Aorta (tissue), 5 donors: ENCODE data around the gene PRPH2. TPM values are rescaled to one million over a fixed set of nuclear protein-coding genes. Genes with fewer than 3 reads are reported as not detected.
"Not testable (repeated sequence)": the region's sequence is repeated elsewhere in the genome, so short reads cannot be mapped to it uniquely, and the experiment has no call there.

Experiments used
- ATAC-seq: fragments of 200-7000 bp; cut with Tn5 transposase; one replicate; pipeline ENCODE4 v1.9.1; 2022; ENCODE audit warnings: moderate library complexity; ENCODE audit not compliant: low FRiP score
- DNase-seq, 2 donors: peaks; one replicate each; pipeline ENCODE4 v3.0.0-alpha.2; 2020
- H3K27ac ChIP-seq, 2 donors: one replicate each; pipeline ENCODE4 v1.5.1; 2013; ENCODE audit warnings: low read length in 2 of 2, mild to moderate bottlenecking in 2 of 2, moderate library complexity in 2 of 2, control low read depth in 1 of 2, inconsistent platforms in 1 of 2, low read depth in 1 of 2
- H3K27me3 ChIP-seq, 2 donors: one replicate each; pipeline ENCODE4 v1.6.1; 2013; ENCODE audit warnings: control low read depth in 1 of 2, low read length in 1 of 2, mild to moderate bottlenecking in 1 of 2, moderate library complexity in 1 of 2; ENCODE audit not compliant: insufficient read depth in 2 of 2, control insufficient read depth in 1 of 2
- H3K36me3 ChIP-seq, 2 donors: one replicate each; pipeline ENCODE4 v1.6.1; 2013; ENCODE audit warnings: control low read depth in 1 of 2, low read length in 1 of 2, mild to moderate bottlenecking in 1 of 2; ENCODE audit not compliant: insufficient read depth in 2 of 2, control insufficient read depth in 1 of 2
- H3K4me1 ChIP-seq, 2 donors: one replicate each; pipeline ENCODE4 v1.6.1; 2013; ENCODE audit warnings: low read length in 2 of 2, control low read depth in 1 of 2, mild to moderate bottlenecking in 1 of 2, moderate library complexity in 1 of 2; ENCODE audit not compliant: insufficient read depth in 2 of 2, control insufficient read depth in 1 of 2
- H3K4me3 ChIP-seq, 2 donors: one replicate each; pipeline ENCODE4 v1.5.1; 2013; ENCODE audit warnings: low read length in 2 of 2, control low read depth in 1 of 2, mild to moderate bottlenecking in 1 of 2
- H3K9me3 ChIP-seq: one replicate; pipeline ENCODE4 v1.6.1; 2013; ENCODE audit warnings: mild to moderate bottlenecking, low read length; ENCODE audit not compliant: control insufficient read depth
- WGBS, 2 donors: extraction: QIAGEN DNeasy Blood & Tissue Kit; methylation state at CpG; one replicate each; pipeline ENCODE4 v1.1.7; 2013; 5-methylcytosine and 5-hydroxymethylcytosine counted together
- intact Hi-C, 2 donors: fragments of 100-400 bp; cut with DNase I; formaldehyde crosslinking; loops; one replicate each; pipeline versions ENCODE4 v1.14.2 to v1.15.0; 2022
- polyA plus RNA-seq, 2 donors: library from polyadenylated mRNA; stranded (reverse); fragments of 200-250 nt; gene quantifications; one replicate each; pipeline ENCODE4 v1.2.3, GENCODE V29; 2013
- total RNA-seq, 2 donors: library from RNA; stranded (reverse); fragmentation: NEBNext Ultra II Directional; extraction: Animal tissue kit (Norgen Biotek cat#: 25700); gene quantifications; one replicate each; pipeline ENCODE4 v1.2.1, GENCODE V29; 2021
- donor health status: healthy with polysubstance abuse.
- donor health status: Bipolar disorder and iron deficiency.
- donor health status: DM: no; HTN: no; CAD: no.
- donor health status: DM: no; HTN: no; CAD: no.
- donor health status: DM: yes; HTN: yes; CAD: no.

The PRPH2 gene
- total and polyA plus RNA-seq, 4 donors, result 0.72 to 2.8 (median 1.4) TPM; not detected in 1

DNA sequence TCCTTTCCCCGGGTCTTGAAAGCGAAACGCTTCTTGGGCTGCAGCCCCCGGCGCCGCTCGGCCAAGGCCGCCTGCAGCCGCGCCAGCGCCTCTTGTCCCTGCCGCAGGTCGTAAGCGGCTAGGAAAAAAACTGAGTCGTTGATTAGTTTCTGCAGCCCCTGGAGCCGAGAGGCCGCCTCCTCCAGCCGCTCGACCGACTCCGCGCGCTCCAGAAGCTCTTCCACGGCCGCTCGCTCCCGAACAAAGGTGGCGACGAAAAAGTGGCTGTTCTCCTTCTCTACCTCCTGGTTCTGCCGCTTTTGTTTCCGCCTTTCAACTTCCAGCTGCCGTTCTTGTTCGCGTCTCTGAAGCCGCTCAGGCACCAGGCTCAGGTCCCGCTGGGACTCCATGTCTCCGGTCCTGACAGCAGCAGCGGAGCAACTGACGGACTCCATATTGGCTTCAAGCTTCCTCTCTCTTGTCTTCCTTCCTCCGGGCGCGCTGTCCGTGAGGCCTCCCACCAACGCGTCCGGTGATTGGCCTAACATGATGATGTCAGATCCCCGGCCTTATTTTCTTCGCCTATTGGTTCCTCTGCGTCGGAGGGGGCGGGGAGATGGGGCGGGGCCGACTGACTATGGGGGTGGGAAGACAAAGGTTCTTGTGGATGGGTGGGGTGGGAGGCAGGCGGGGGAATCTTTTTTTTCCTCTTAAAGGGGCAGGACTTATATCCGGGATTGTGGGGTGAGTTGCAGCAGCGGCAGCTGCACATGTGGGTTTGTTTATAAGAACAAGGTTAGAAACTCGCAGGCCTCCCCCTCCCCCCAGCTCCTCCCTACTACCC is 23.5 kb upstream of the PRPH2 start, which contains the start of gene TBCC:
TSS of gene TBCC (minus strand) at position 464 of the 823 bp plus-strand sequence. CDS start at position 434, 30 bp downstream.
- Histone ChIP-seq H3K9me3 (no peaks in the 10 kb centered on the region), H3K4me1 (peaks cover 0 to 3% of the 10 kb centered on the region in 2 donors), H3K27me3 (no peaks in the 10 kb centered on the region), H3K4me3 (peak within 1 kb of the TSS; percentile 51 to 83), H3K27ac (peak within 1 kb of the TSS; percentile 37 to 86), H3K36me3 (no peaks in the 10 kb centered on the region)
- 0% methylated on average over 57 of the region's 57 CpGs for WGBS, 2 donors
- DNase-seq (peak; percentile 97), ATAC-seq (peak; percentile 96)
- intact Hi-C loops, result loop anchor here (2.0 to 5.0 kb wide), 2 partner anchors 37 to 131 kb away; partner anchors contain the start of genes RPL7L1 (in 2 of the 2) and BICRAL (in 1 of the 2)

DNA sequence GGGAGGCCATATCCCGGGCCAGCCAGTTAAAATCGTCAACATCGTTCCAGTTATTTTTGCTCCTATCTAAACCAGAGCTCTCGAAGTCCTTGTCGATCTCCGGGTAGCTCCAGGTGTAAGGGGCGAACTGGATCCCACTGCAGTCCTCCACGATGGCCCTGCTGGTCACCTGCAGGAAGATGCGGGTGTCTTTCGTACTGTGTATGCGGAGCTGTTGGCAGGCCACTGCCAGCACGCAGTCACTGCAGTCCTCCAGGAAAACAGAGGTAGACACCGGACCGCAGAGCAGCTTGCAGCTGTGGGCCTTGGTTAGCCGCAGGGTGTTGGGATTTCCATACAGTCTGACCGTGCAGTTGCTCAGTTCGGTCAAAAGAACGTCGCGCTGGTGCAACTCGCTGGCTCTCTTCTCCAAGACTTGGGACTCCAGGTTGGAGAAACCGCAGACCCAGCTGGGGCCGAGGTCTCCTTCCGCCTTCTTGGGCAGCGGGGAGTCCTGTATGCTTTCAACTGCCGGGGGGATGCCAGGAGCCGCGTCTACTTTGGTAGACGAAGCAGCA is 22.8 kb upstream of the PRPH2 start:
- peak overlapping the region; percentile 37 to 86 for H3K27ac ChIP-seq
- DNase-seq (peak; percentile 57 to 76), ATAC-seq (no peak)
- H3K9me3 ChIP-seq, result no peaks in the 10 kb centered on the region
- H3K27me3 ChIP-seq, result no peaks in the 10 kb centered on the region
- H3K36me3 ChIP-seq, result no peaks in the 10 kb centered on the region
- intact Hi-C loops, result loop anchor here (5.0 kb wide), 1 partner anchor 132 kb away; the partner anchor contains the start of gene RPL7L1 (in 2 of the 2)
- H3K4me1 ChIP-seq, result peaks cover 0 to 3% of the 10 kb centered on the region in 2 donors
- peak overlapping the region; percentile 51 to 83 for H3K4me3 ChIP-seq
- 1 to 2% methylated on average over 29 of the region's 29 CpGs for WGBS, 2 donors

DNA sequence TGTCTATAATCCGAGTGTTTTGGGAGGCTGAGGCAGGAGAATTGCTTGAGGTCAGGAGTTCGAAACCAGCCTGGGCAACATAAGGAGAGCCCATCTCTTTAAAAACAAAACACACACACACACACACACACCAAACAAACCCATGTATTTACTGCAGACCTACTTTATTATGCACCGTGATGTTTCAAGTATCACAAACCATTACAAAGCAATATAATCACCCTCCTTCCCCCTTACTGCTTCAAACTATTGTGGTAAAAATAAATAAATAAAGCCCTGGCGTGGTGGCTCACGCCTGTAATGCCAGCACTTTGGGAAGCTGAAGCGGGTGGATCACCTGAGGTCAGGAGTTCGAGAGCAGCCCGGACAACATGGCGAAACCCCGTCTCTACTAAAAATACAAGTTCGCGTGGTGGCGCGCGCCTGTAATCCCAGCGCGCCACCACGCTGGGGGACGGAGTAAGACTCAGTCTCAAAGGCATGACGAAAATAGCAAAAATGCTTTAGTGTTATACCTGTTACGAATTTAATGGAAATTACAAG is 22.0 kb upstream of the PRPH2 start:
- no peak overlapping the region for H3K27ac ChIP-seq
- H3K9me3 ChIP-seq, result no peaks in the 10 kb centered on the region
- peak in 1 of 2 donors; percentile 20 for DNase-seq
- no peak for ATAC-seq
- H3K4me1 ChIP-seq, result peaks cover 0 to 3% of the 10 kb centered on the region in 2 donors
- H3K27me3 ChIP-seq, result no peaks in the 10 kb centered on the region
- peak overlapping the region; percentile 51 to 83 for H3K4me3 ChIP-seq
- 37 to 54% methylated on average over 21 of the region's 21 CpGs for WGBS, 2 donors
- no peaks in the 10 kb centered on the region for H3K36me3 ChIP-seq
- intact Hi-C loops, result no loop called here

DNA sequence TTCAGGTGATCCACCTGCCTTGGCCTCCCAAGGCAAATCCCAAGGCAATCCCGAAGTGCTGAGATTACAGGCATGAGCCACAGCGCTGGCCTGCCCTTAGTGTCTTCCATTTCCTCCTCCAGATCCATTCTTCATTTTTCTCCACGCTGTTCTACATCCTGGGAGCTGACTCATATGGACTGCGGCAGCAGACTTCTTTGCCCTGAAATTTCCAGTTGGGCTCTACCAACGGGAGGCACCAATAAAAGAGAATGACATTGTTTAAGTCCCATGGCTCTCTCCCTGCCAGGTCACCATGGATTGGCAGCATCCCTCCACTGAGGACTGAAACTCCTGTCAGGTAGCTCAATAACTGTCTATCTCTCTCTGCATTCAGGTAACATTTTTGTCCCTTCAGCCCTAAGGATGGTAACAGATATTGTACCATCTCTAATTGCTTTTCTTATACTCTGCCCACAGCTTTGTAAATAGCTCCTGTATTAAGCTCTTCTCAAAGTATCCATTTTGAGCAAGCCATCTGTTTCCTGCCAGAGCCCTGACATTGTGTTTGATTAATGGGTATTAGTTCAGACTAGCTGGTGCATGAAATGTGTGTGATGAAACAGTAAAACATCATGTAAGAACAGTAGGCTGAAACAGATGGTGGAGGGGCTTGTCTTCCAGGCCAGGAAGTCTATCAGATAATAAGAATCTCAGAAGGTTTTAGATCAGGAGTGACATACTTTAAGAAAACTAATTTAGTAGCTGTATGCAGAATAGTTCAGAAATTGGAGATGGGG is 19.9 kb upstream of the PRPH2 start:
- intact Hi-C loops, result no loop called here

DNA sequence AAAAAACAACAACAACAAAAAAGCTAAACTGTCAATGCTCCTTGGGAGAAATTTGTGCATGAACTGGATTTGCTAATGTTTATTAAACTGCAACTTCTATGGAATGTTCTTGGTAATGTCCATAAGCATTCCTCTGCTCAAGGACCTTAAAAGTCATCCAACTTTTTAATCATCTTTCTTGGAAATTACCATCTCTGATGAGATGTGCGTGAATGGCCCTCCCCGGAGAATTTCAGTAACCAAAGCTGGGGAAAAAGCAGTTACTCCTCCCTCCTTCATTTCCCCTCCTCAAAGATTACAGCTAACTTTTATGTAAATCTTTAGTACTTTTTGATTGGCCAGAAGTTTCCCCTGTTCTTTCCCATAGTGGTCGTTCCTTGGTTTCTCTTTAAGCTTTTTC is 18.3 kb upstream of the PRPH2 start:
- no peaks in the 10 kb centered on the region for H3K9me3 ChIP-seq
- DNase-seq (no peak), ATAC-seq (no peak)
- no peak overlapping the region for H3K4me3 ChIP-seq
- no peak overlapping the region for H3K27ac ChIP-seq
- intact Hi-C loops, result no loop called here
- 52 to 61% methylated on average over 3 of the region's 3 CpGs for WGBS, 2 donors
- peaks cover 0 to 3% of the 10 kb centered on the region in 2 donors for H3K4me1 ChIP-seq
- no peaks in the 10 kb centered on the region for H3K27me3 ChIP-seq
- no peaks in the 10 kb centered on the region for H3K36me3 ChIP-seq

More for the DNA sequence above, 19.9 kb upstream of the PRPH2 start:
- Histone ChIP-seq H3K4me1 (peaks cover 0 to 3% of the 10 kb centered on the region in 2 donors), H3K36me3 (no peaks in the 10 kb centered on the region), H3K27me3 (no peaks in the 10 kb centered on the region), H3K4me3 (no peak overlapping the region), H3K27ac (no peak overlapping the region), H3K9me3 (no peaks in the 10 kb centered on the region)
- no peak for ATAC-seq
- DNase-seq, result peak in 1 of 2 donors; percentile 22
- WGBS, 2 donors, result 60 to 67% methylated on average over 5 of the region's 5 CpGs

DNA sequence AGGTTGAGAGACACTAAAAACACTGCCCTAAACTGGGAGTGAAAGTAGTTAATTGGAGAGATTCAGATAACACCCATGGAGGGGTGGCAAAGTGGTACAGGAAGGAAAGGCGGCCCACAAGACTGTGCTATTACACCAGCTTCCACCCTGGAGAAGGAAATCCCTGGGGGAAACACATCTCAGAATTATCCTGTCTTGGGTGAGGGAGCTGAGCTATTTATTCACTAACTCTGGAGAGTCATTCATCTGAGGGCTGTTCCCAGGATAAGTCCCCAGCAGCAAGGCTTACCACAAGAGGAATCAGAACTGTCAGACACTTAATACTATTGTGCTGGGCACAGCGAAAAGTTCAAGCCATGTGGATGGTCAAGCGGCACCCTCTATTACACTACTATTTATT is 13.6 kb upstream of the PRPH2 start:
- Histone ChIP-seq H3K9me3 (no peaks in the 10 kb centered on the region), H3K4me1 (no peaks in the 10 kb centered on the region), H3K36me3 (no peaks in the 10 kb centered on the region), H3K4me3 (no peak overlapping the region), H3K27me3 (no peaks in the 10 kb centered on the region), H3K27ac (no peak overlapping the region)
- DNase-seq (no peak), ATAC-seq (no peak)
- intact Hi-C loops, result no loop called here
- 90 to 95% methylated on average over 3 of the region's 3 CpGs for WGBS, 2 donors

DNA sequence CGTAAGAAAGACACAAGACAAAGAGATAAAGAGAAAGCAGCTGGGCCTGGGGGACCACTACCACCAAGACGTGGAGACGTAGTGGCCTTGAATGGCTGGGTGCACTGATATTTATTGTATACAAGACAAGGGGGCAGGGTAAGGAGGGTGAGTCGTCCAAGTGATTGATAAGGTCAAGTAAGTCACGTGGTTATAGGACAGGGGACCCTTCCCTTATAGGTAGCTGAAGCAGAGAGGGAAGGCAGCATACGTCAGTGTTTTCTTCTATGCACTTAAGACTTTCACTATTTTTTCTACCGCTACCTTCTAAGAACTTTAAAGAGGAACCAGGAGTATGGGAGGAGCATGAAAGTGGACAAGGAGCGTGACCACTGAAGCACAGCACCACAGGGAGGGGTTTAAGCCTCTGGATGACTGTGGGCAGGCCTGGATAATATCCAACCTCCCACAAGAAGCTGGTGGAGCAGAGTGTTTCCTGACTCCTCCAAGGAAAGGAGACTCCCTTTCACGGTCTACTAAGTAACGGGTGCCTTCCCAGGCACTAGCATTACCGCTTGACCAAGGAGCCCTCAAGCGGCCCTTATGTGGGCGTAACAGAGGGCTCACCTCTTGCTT is 11.6 kb upstream of the PRPH2 start:
- H3K27ac ChIP-seq, H3K4me1 ChIP-seq, intact Hi-C loops, DNase-seq, H3K27me3 ChIP-seq, ATAC-seq, H3K9me3 ChIP-seq, H3K36me3 ChIP-seq, H3K4me3 ChIP-seq: not testable (repeated sequence)
- WGBS, 2 donors, result 71 to 72% methylated on average over 13 of the region's 13 CpGs

DNA sequence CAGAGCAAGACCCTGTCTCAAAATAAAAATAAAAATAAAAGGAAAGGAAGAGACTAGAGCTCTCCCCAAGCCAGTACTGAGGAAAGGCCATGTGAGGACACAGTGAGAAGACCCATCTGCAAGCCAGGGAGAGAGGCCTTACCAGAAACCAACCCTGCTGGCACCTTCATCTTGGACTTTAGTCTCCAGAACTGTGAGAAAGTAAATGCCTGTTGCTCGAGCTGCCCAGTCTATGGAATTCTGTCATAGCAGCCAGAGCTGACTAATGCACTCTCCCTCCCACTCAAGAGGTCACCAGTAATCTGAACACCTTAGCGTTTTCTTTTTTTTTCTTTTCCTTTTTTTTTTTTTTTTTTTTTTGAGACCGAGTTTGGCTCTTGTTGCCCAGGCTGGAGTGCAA is 7.3 kb upstream of the PRPH2 start:
- no peaks in the 10 kb centered on the region for H3K36me3 ChIP-seq
- intact Hi-C loops, result loop anchor here (5.0 kb wide), 2 partner anchors 37 to 148 kb away; partner anchors contain the start of gene RPL7L1 (in 2 of the 2)
- H3K9me3 ChIP-seq, result no peaks in the 10 kb centered on the region
- DNase-seq, result no peak
- H3K4me1 ChIP-seq, result peaks cover 0 to 4% of the 10 kb centered on the region in 2 donors
- H3K27me3 ChIP-seq, result no peaks in the 10 kb centered on the region
- 25 to 64% methylated on average over 2 to 3 of the region's 3 CpGs for WGBS, 2 donors
- H3K4me3 ChIP-seq, result no peak overlapping the region
- no peak overlapping the region for H3K27ac ChIP-seq
- no peak for ATAC-seq
